Keratinocyte (primary cell): ENCODE measurements around the gene CDHR2. TPM values are rescaled to one million over a fixed set of nuclear protein-coding genes. Genes with fewer than 3 reads are reported as not detected.

ENCODE experiments used
- DNase-seq: peaks from one replicate; pipeline ENCODE4 v3.0.0-alpha.2; 2011; ENCODE audit warnings: low read depth, missing footprints, low spot score
- FAIRE-seq: peaks from 2 replicates; lab custom pipeline; 2011; peaks lifted over from hg19 to GRCh38; lab: Jason Lieb, UNC
- H2AFZ ChIP-seq: 2 replicates; pipeline ENCODE4 v1.6.0; 2012; ENCODE audit warnings: low read length, control low read depth, inconsistent platforms; ENCODE audit not compliant: control insufficient read depth
- H3K27ac ChIP-seq: 2 replicates; pipeline ENCODE4 v1.5.1; 2011; ENCODE audit warnings: low read length; ENCODE audit not compliant: control insufficient read depth, insufficient read depth
- H3K27me3 ChIP-seq: 3 replicates; pipeline ENCODE4 v1.6.0; 2011; ENCODE audit warnings: low read length; ENCODE audit not compliant: control insufficient read depth, insufficient read depth; ENCODE audit errors: extremely low read depth
- H3K36me3 ChIP-seq, 2 experiments: 2 replicates in 1 of 2; 3 replicates in 1 of 2; pipeline ENCODE4 v1.5.1; 2011; ENCODE audit warnings: low read length in 2 of 2, mild to moderate bottlenecking in 1 of 2; ENCODE audit not compliant: control insufficient read depth in 2 of 2, insufficient read depth in 2 of 2; ENCODE audit errors: extremely low read depth in 1 of 2
- H3K4me1 ChIP-seq: 3 replicates; pipeline ENCODE4 v1.5.1; 2011; ENCODE audit warnings: low read length; ENCODE audit not compliant: control insufficient read depth, insufficient read depth; ENCODE audit errors: extremely low read depth
- H3K4me2 ChIP-seq: 3 replicates; pipeline ENCODE4 v1.6.0; 2011; ENCODE audit warnings: low read depth, low read length; ENCODE audit not compliant: control insufficient read depth, insufficient read depth; ENCODE audit errors: extremely low read depth
- H3K4me3 ChIP-seq, 3 experiments: fragments of 200-600 bp in 1 of 3; sonication (generic) in 1 of 3; 2 replicates in 2 of 3; 3 replicates in 1 of 3; pipeline ENCODE4 v1.5.1; 2011 to 2016; ENCODE audit warnings: low read length in 3 of 3, mild to moderate bottlenecking in 3 of 3, control low read depth in 2 of 3, inconsistent platforms in 1 of 3, low read depth in 1 of 3, mixed read lengths in 1 of 3, mixed run types in 1 of 3, moderate library complexity in 1 of 3; ENCODE audit not compliant: control insufficient read depth in 2 of 3, insufficient read depth in 2 of 3; ENCODE audit errors: extremely low read depth in 1 of 3
- H3K79me2 ChIP-seq: 2 replicates; pipeline ENCODE4 v1.6.0; 2012; ENCODE audit warnings: low read length; ENCODE audit not compliant: control insufficient read depth, insufficient read depth
- H3K9ac ChIP-seq: 3 replicates; pipeline ENCODE4 v1.6.0; 2011; ENCODE audit warnings: low read length; ENCODE audit not compliant: control insufficient read depth, insufficient read depth; ENCODE audit errors: extremely low read depth
- H3K9me1 ChIP-seq: 3 replicates; pipeline ENCODE4 v1.6.0; 2011; ENCODE audit warnings: low read length; ENCODE audit not compliant: control insufficient read depth, insufficient read depth; ENCODE audit errors: extremely low read depth
- H3K9me3 ChIP-seq: 2 replicates; pipeline ENCODE4 v1.5.1; 2012; ENCODE audit warnings: low read depth, low read length; ENCODE audit not compliant: control insufficient read depth
- H4K20me1 ChIP-seq: 3 replicates; pipeline ENCODE4 v1.6.0; 2011; ENCODE audit warnings: low read length; ENCODE audit not compliant: control insufficient read depth, insufficient read depth; ENCODE audit errors: extremely low read depth
- EZH2 ChIP-seq: IDR thresholded peaks from one replicate; pipeline ENCODE4 v1.6.1; 2012; ENCODE audit warnings: inconsistent platforms, mild to moderate bottlenecking, low read length, moderate library complexity
- dilution Hi-C: fragments of 300-500 bp; cut with MboI; formaldehyde crosslinking; loops from one replicate; pipeline ENCODE4 v1.7.0; 2020; ENCODE audit warnings: low sequenced_read_pairs; ENCODE audit not compliant: extremely low pct_ligation_motif_present
- polyA plus RNA-seq, 5 experiments: library from polyadenylated mRNA; depleted of rRNA in 3 of 5; stranded (reverse) in 3 of 5; stranded (forward) in 1 of 5; unstranded in 1 of 5; fragments of >200 nt; gene quantifications; 1 replicate in 1 of 5; 2 replicates in 3 of 5; 3 replicates in 1 of 5; pipeline versions ENCODE4 v1.2.1 to v1.2.3, GENCODE V29; 2011 to 2012; ENCODE audit warnings: missing spikeins in 2 of 5, low read depth in 1 of 5, low replicate concordance in 1 of 5
- TF ChIP-seq, protein P1 (sequence below), 3 experiments: IDR thresholded peaks in 1 of 3; conservative IDR thresholded peaks in 1 of 3; optimal IDR thresholded peaks in 1 of 3; 2 replicates in 2 of 3; 3 replicates in 1 of 3; pipeline versions ENCODE3 to v1.5.1; 2011; ENCODE audit warnings: low read length in 3 of 3, mild to moderate bottlenecking in 3 of 3, moderate library complexity in 2 of 3, control low read depth in 1 of 3, inconsistent platforms in 1 of 3; ENCODE audit not compliant: insufficient read depth in 2 of 3; ENCODE audit errors: extremely low read depth in 1 of 3

CDHR2 gene
- polyA plus RNA-seq, 1 donor (not counting 4 experiments of a cell fraction or from before 2014, with no cell fraction given): not detected

DNA sequence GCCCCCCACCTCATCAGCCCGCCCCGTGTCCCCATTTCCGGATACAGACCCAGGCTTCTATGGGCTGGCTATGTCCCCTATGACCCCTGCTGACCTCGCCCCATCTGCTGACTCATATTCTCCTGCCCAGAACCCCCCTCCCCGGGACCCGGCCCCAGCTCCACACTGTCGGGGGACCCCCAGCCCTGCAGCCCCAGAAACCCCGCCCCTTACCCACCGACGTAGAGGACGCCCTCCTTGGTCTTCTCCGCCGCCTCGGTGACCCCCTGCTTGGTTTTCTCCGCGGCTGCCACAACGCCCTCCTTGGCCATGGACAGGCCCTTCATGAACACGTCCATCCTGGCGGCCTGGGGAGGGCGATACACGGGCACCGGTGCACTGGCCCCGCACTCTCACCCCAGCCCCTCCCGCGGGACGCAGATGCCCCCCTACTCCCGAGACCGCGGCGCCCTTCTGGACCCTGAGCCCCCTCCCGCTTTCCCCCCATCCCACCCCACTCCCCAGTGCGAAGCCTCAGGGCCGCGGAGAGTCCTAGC lies 80.2 kb downstream of the CDHR2 start:
- no peak overlapping the region for H2AFZ ChIP-seq

DNA sequence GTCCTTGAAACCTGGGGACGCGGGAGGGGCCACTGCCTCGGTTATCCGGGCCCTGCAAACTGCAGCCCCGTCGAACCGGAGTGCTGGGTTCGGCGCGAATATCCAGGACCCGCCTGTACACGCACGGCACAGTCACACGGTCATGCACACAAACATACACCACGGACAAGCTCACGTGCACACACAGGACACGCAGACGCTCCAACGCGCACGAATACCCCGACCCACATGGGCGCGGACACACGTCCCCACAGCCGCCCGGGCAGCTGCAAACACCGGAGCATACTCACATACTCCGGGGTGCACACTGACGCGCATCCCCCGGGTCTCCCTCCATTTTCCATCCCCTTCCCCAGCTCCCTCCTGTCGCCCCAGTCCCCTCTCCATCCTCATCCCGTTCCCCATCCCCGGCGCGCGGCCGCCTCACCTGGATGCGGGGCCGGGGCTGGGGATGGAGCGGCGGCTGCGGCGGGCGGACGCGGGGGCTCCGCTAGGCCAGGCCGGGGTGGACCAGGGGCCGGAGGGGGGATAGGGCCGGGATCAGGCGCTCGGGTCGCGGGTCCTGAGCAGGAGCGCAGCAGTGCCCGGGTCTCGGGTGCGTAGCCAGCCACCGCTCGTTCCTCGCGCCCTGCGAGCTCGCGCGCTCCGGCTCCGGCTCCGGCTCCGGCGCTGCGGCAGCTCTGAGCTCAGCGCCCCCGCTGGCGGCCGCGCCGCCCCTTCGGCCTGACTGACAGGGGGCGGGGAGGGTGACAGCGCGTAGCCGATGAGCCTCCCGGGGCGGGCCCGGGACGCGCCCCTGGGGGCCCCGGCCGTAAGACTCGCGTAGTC lies 80.9 kb downstream of the CDHR2 start, which contains the start of the genes EIF4E1B and SNCB:
Gene EIF4E1B (plus strand): TSS at position 823 of the 828 bp plus-strand sequence. CDS start 12,113 bp downstream, outside the sequence.
Gene SNCB (minus strand): TSS at position 682 of the 828 bp plus-strand sequence. CDS start 880 bp downstream, outside the sequence.
- Histone ChIP-seq H3K9ac (peak within 1 kb of the TSS; percentile 35), H3K27me3 (peaks cover 35% of the 10 kb centered on the region), H3K4me2 (peak within 1 kb of the TSS; percentile 86)

More for the DNA sequence above, 80.2 kb downstream of the CDHR2 start:
- H3K4me3 ChIP-seq: no peak overlapping the region
- dilution Hi-C loops: no loop called here
- no peaks in the 10 kb centered on the region for H3K36me3 ChIP-seq
- H3K9ac ChIP-seq: no peak overlapping the region
- TF ChIP-seq EZH2: no peak
- TF ChIP-seq, protein P1, sequence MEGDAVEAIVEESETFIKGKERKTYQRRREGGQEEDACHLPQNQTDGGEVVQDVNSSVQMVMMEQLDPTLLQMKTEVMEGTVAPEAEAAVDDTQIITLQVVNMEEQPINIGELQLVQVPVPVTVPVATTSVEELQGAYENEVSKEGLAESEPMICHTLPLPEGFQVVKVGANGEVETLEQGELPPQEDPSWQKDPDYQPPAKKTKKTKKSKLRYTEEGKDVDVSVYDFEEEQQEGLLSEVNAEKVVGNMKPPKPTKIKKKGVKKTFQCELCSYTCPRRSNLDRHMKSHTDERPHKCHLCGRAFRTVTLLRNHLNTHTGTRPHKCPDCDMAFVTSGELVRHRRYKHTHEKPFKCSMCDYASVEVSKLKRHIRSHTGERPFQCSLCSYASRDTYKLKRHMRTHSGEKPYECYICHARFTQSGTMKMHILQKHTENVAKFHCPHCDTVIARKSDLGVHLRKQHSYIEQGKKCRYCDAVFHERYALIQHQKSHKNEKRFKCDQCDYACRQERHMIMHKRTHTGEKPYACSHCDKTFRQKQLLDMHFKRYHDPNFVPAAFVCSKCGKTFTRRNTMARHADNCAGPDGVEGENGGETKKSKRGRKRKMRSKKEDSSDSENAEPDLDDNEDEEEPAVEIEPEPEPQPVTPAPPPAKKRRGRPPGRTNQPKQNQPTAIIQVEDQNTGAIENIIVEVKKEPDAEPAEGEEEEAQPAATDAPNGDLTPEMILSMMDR (optimal IDR thresholded peaks at IDR 0.05 in 1 of 3, IDR thresholded peaks at IDR 0.05 in 1 of 3, conservative IDR thresholded peaks at IDR 0.05 in 1 of 3; ENCODE audit: extremely low read depth in 1 of 3, insufficient read depth in 2 of 3, low read length in 3 of 3): no peak
- H3K9me1 ChIP-seq: no peaks in the 10 kb centered on the region
- H3K27me3 ChIP-seq: peaks cover 35% of the 10 kb centered on the region
- no peaks in the 10 kb centered on the region for H3K79me2 ChIP-seq
- FAIRE-seq: no peak
- no peak for DNase-seq
- no peaks in the 10 kb centered on the region for H3K9me3 ChIP-seq
- no peak overlapping the region for H3K27ac ChIP-seq
- H4K20me1 ChIP-seq: peaks cover 4% of the 10 kb centered on the region
- H3K4me2 ChIP-seq: no peak overlapping the region
- H3K4me1 ChIP-seq: peaks cover 45% of the 10 kb centered on the region

More for the DNA sequence above, 80.9 kb downstream of the CDHR2 start, which contains the start of the genes EIF4E1B and SNCB:
- Histone ChIP-seq H4K20me1 (peaks cover 4% of the 10 kb centered on the region), H3K79me2 (no peaks in the 10 kb centered on the region), H3K4me3 (peak within 1 kb of the TSS; percentile 9 to 59 (median 55)), H3K4me1 (peaks cover 45% of the 10 kb centered on the region), H3K36me3 (no peaks in the 10 kb centered on the region), H3K27ac (no peak within 1 kb of the TSS), H3K9me3 (no peaks in the 10 kb centered on the region), H2AFZ (peak within 1 kb of the TSS; percentile 53), H3K9me1 (no peaks in the 10 kb centered on the region)
- TF ChIP-seq EZH2: peak; percentile 52
- TF ChIP-seq, protein P1 (optimal IDR thresholded peaks at IDR 0.05 in 1 of 3, IDR thresholded peaks at IDR 0.05 in 1 of 3, conservative IDR thresholded peaks at IDR 0.05 in 1 of 3; ENCODE audit: extremely low read depth in 1 of 3, insufficient read depth in 2 of 3, low read length in 3 of 3): no peak
- DNase-seq (no peak), FAIRE-seq (no peak)
- dilution Hi-C loops: no loop called here
